K562 (cell line): ENCODE measurements around the gene GAS2L2. TPM values are rescaled to one million over a fixed set of nuclear protein-coding genes. Genes with fewer than 3 reads are reported as not detected.
A peak's percentile ranks its signal among the peaks of the same experiment; 100 is the strongest.

Source experiments
- ATAC-seq: fragments of 200-7000 bp; cut with Tn5 transposase; 3 replicates; pipeline ENCODE4 v1.9.1; 2020; ENCODE audit warnings: moderate library complexity
- BruUV-seq: library from RNA; stranded (reverse); fragments of 400-500 nt; replicated peaks from 2 replicates; lab custom pipeline; 2021; lab: Mats Ljungman, UMichigan
- CTCF ChIA-PET: fragments of 300-600 bp; formaldehyde crosslinking; extraction: SDS; loops from one replicate; lab custom pipeline; 2021; ENCODE audit warnings: low intra/inter-chr PET ratio; lab: Yijun Ruan, JAX
- POLR2A ChIA-PET: fragments of 300-600, 350-650 bp; sonication (Branson Sonifier 250); formaldehyde crosslinking; extraction: SDS; loops from one replicate; lab custom pipeline; 2021; ENCODE audit warnings: antibody characterized with exemption, inconsistent platforms; lab: Yijun Ruan, JAX
- DNase-seq, 4 experiments: peaks; one replicate each; pipeline versions ENCODE4 v3.0.0 to v3.0.0-alpha.2; 2011 to 2018; ENCODE audit warnings: low spot score in 3 of 4, mixed read lengths in 3 of 4; ENCODE audit errors: extremely low read depth in 1 of 4
- FAIRE-seq: peaks from 2 replicates; lab custom pipeline; 2011; peaks lifted over from hg19 to GRCh38; lab: Jason Lieb, UNC
- H2AFZ ChIP-seq: 2 replicates; pipeline ENCODE4 v1.6.0; 2011; ENCODE audit warnings: low read depth, low read length, control low read depth, inconsistent platforms
- H3K27ac ChIP-seq: fragments of 200-600 bp; 3 replicates; pipeline ENCODE4 v1.8.0; 2011; ENCODE audit warnings: low read depth, mild to moderate bottlenecking, control low read depth, inconsistent platforms, low read length, moderate library complexity, mixed read lengths; ENCODE audit errors: extremely low read depth
- H3K27me3 ChIP-seq, 2 experiments: fragments of 300-600 bp in 1 of 2; 2 replicates in 1 of 2; 3 replicates in 1 of 2; pipeline versions ENCODE4 v1.6.0 to v1.8.0; 2011; ENCODE audit warnings: inconsistent platforms in 2 of 2, low read length in 2 of 2, mild to moderate bottlenecking in 1 of 2, mixed read lengths in 1 of 2, moderate library complexity in 1 of 2; ENCODE audit not compliant: control insufficient read depth in 2 of 2, insufficient read depth in 2 of 2
- H3K36me3 ChIP-seq: fragments of 300-600 bp; 3 replicates; pipeline ENCODE4 v1.8.0; 2011; ENCODE audit warnings: mild to moderate bottlenecking, low read length, inconsistent platforms; ENCODE audit not compliant: control insufficient read depth, insufficient read depth
- H3K4me1 ChIP-seq, 2 experiments: fragments of 200-600 bp in 1 of 2; replicated peaks in 1 of 2; 2 replicates in 1 of 2; 3 replicates in 1 of 2; pipeline versions ENCODE4 v1.5.1 to v1.8.0; 2011; ENCODE audit warnings: inconsistent platforms in 2 of 2, low read length in 2 of 2, mild to moderate bottlenecking in 1 of 2, mixed read lengths in 1 of 2, moderate library complexity in 1 of 2; ENCODE audit not compliant: control insufficient read depth in 2 of 2, insufficient read depth in 2 of 2
- H3K4me2 ChIP-seq: 2 replicates; pipeline ENCODE4 v1.6.1; 2011; ENCODE audit warnings: low read length, control low read depth, inconsistent platforms, mixed read lengths; ENCODE audit not compliant: insufficient read depth
- H3K4me3 ChIP-seq: fragments of 200-600 bp; sonication (generic), shearing (Covaris generic); 2 replicates; pipeline ENCODE4 v1.5.1; 2016; ENCODE audit warnings: control low read depth, inconsistent platforms
- H3K79me2 ChIP-seq: fragments of 200-600 bp; 3 replicates; pipeline ENCODE4 v1.8.0; 2011; ENCODE audit warnings: low read length, inconsistent platforms; ENCODE audit not compliant: control insufficient read depth, insufficient read depth
- H3K9ac ChIP-seq, 2 experiments: 2 replicates each; pipeline versions ENCODE4 v1.6.0 to v1.6.1; 2011; ENCODE audit warnings: low read depth in 2 of 2, low read length in 2 of 2, control low read depth in 1 of 2, inconsistent platforms in 1 of 2, mild to moderate bottlenecking in 1 of 2, mixed read lengths in 1 of 2; ENCODE audit not compliant: insufficient read depth in 1 of 2
- H3K9me1 ChIP-seq: one replicate; pipeline ENCODE4 v1.6.0; 2011; ENCODE audit warnings: inconsistent platforms, mild to moderate bottlenecking, low read length, moderate library complexity; ENCODE audit not compliant: control insufficient read depth, insufficient read depth
- H3K9me3 ChIP-seq: replicated peaks from 2 replicates; pipeline ENCODE4 v1.5.1; 2011; ENCODE audit warnings: low read depth, low read length, inconsistent platforms; ENCODE audit not compliant: control insufficient read depth, insufficient read depth
- H4K20me1 ChIP-seq: replicated peaks from 2 replicates; pipeline ENCODE4 v1.6.1; 2011; ENCODE audit warnings: low read length, inconsistent platforms, mixed read lengths; ENCODE audit not compliant: control insufficient read depth, insufficient read depth
- CHAMP1 ChIP-seq: fragments of 450-650 bp; IDR thresholded peaks from 2 replicates; pipeline ENCODE4 v1.6.1; 2016; ENCODE audit warnings: mild to moderate bottlenecking
- COPS2 ChIP-seq: fragments of 450-650 bp; conservative IDR thresholded peaks from 2 replicates; pipeline ENCODE4 v1.6.1; 2016; ENCODE audit warnings: mild to moderate bottlenecking, moderate library complexity
- ETV6 ChIP-seq, 3 experiments: fragments of 150-350 bp in 1 of 3; sonication (generic) in 1 of 3; formaldehyde crosslinking in 1 of 3; IDR thresholded peaks; 2 replicates each; pipeline versions ENCODE4 v1.6.1 to v1.8.0; 2014 to 2022; ENCODE audit warnings: borderline replicate concordance in 2 of 3, low read depth in 2 of 3, antibody characterized with exemption in 1 of 3, low read length in 1 of 3, mild to moderate bottlenecking in 1 of 3, missing genetic modification reagents in 1 of 3
- MED1 ChIP-seq: sonication (generic); formaldehyde crosslinking; IDR thresholded peaks from 2 replicates; pipeline ENCODE4 v1.8.1; 2023; ENCODE audit warnings: missing genetic modification reagents, borderline replicate concordance
- RAD21 ChIP-seq, 2 experiments: fragments of 250-450 bp in 1 of 2; fragments of 450-650 bp in 1 of 2; sonication (Bioruptor Pico) in 1 of 2; formaldehyde crosslinking in 1 of 2; IDR thresholded peaks in 1 of 2; conservative IDR thresholded peaks in 1 of 2; 2 replicates each; pipeline versions ENCODE4 v1.4.0 to v1.8.0; 2020 to 2022; ENCODE audit warnings: mild to moderate bottlenecking in 2 of 2, moderate library complexity in 1 of 2
- SRSF3 ChIP-seq: fragments of 200-400 bp; formaldehyde crosslinking; IDR thresholded peaks from 2 replicates; pipeline ENCODE4 v1.6.1; 2016; ENCODE audit warnings: mild to moderate bottlenecking, low read length, moderate library complexity; ENCODE audit not compliant: insufficient read depth
- TEAD1 ChIP-seq, 2 experiments: fragments of 450-650 bp in 1 of 2; sonication (generic) in 1 of 2; formaldehyde crosslinking; IDR thresholded peaks; 2 replicates each; pipeline versions ENCODE4 v1.4.0 to v1.8.0; 2020 to 2022; ENCODE audit warnings: mild to moderate bottlenecking in 2 of 2, missing genetic modification reagents in 1 of 2
- ZNF41 ChIP-seq: fragments of 250-450 bp; sonication (Bioruptor Pico); conservative IDR thresholded peaks from 2 replicates; pipeline ENCODE4 v1.4.0; 2020; ENCODE audit warnings: mild to moderate bottlenecking
- WGBS: fragments of 100-300 bp; shearing (Covaris generic); methylation state at CpG from one replicate; pipeline ENCODE4 v1.1.6; 2016; ENCODE audit warnings: low coverage, mixed read lengths; ENCODE audit not compliant: insufficient coverage; ENCODE audit errors: missing lambda C conversion rate; 5-methylcytosine and 5-hydroxymethylcytosine counted together
- in situ Hi-C: fragments of 300-500 bp; cut with MboI; formaldehyde crosslinking; loops from 4 replicates; pipeline ENCODE4 v1.15.0; 2018; ENCODE audit warnings: inconsistent platforms, mixed read lengths
- intact Hi-C: fragments of 100-400 bp; cut with micrococcal nuclease; formaldehyde crosslinking; loops from 2 replicates; pipeline ENCODE4 v1.14.2; 2022
- polyA plus RNA-seq, 8 experiments: library from polyadenylated mRNA; depleted of rRNA in 4 of 8; stranded (reverse) in 5 of 8; unstranded in 3 of 8; fragments of >200 nt; fragmentation: Nextera tagmentation in 2 of 8; fragmentation: Illumina TruSeq in 1 of 8; extraction: Ambion mirVana in 2 of 8; extraction: Trizol in 1 of 8; gene quantifications; 2 replicates each; pipeline versions ENCODE4 v1.2.1 to v1.2.3, GENCODE V29; 2011 to 2014; ENCODE audit warnings: inconsistent platforms in 1 of 8, missing spikeins in 1 of 8
- total RNA-seq, 7 experiments: library from RNA; depleted of rRNA in 6 of 7; stranded (reverse); fragments of >200 nt in 6 of 7; fragmentation: Illumina TruSeq in 2 of 7; extraction: Trizol in 2 of 7; gene quantifications; 2 replicates each; pipeline versions ENCODE4 v1.2.1 to v1.2.3, GENCODE V29; 2011 to 2021; ENCODE audit warnings: low replicate concordance in 1 of 7

GAS2L2 gene
- total and polyA plus RNA-seq, 9 of the 15 experiments (the other 6 are each of a cell fraction or from before 2014, with no cell fraction given), result not detected

- no peaks in the 10 kb centered on the region for H3K79me2 ChIP-seq
- 1% methylated on average over 14 of the region's 15 CpGs for WGBS
- BruUV-seq, result no TSS peak
- CTCF ChIA-PET, result interaction anchor here (0.6 kb wide), 1 partner anchor 433 kb away, joined by 4 read pairs; no protein-coding TSS in a partner anchor
- H3K27me3 ChIP-seq, result peaks cover 16 to 77% of the 10 kb centered on the region in 2 experiments
- in situ Hi-C loops, result loop anchor here (5.0 to 25.0 kb wide), 4 partner anchors 189 to 1309 kb away; partner anchors contain the start of genes NLE1 and UNC45B
- no peak for TF ChIP-seq RAD21 (CRISPR knock-in tag; conservative IDR thresholded peaks at IDR 0.05 in 1 of 2, IDR thresholded peaks at IDR 0.05 in 1 of 2)
- TF ChIP-seq COPS2, result no peak
- TF ChIP-seq MED1 (CRISPR knock-in tag), result no peak
- no peak for TF ChIP-seq CHAMP1
- no peak for TF ChIP-seq ZNF41 (CRISPR knock-in tag)
- no peak for TF ChIP-seq SRSF3
- no peak for TF ChIP-seq TEAD1 (CRISPR knock-in tag; IDR thresholded peaks at IDR 0.05)
- no peak for TF ChIP-seq ETV6 (IDR thresholded peaks at IDR 0.05; ENCODE audit: borderline replicate concordance in 1 of 2, low read depth in 2 of 2, low read length in 1 of 2)
- TF ChIP-seq ETV6 (CRISPR knock-in tag; IDR thresholded peaks at IDR 0.05; ENCODE audit: borderline replicate concordance), result no peak
- TF ChIP-seq, all 486 proteins: peak for 0
- Histone ChIP-seq H3K9me3 (no peaks in the 10 kb centered on the region), H3K4me3 (no peak overlapping the region), H4K20me1 (peaks cover 17% of the 10 kb centered on the region; the same call in 1 of the 2 replicates), H3K4me2 (no peak overlapping the region), H3K9ac (peak overlapping the region in 1 of 2 experiments; percentile 8; a peak in 1 of 4 replicates), H3K9me1 (peaks cover 4% of the 10 kb centered on the region), H2AFZ (no peak overlapping the region), H3K36me3 (no peaks in the 10 kb centered on the region), H3K4me1 (peaks cover 9 to 26% of the 10 kb centered on the region in 2 experiments; a peak in 4 of 5 replicates), H3K27ac (no peak overlapping the region)
- POLR2A ChIA-PET, result no interaction called here
- ATAC-seq (no peak), DNase-seq (no peak), FAIRE-seq (no peak)
- intact Hi-C loops, result loop anchor here (2.0 to 5.0 kb wide), 5 partner anchors 133 to 575 kb away; partner anchors contain the start of gene SLFN12L
Measured at GRCh38 chr17:35745749-35746320, 7.2 kb downstream of the GAS2L2 start.
